Astrocyte (in vitro differentiated cells and primary cell): ENCODE results near the gene RTRAF.

Experiments
- CTCF ChIP-seq: IDR thresholded peaks from 2 replicates; pipeline ENCODE4 v1.5.1; 2011; ENCODE audit warnings: low read depth, mild to moderate bottlenecking, inconsistent platforms, low read length, moderate library complexity; ENCODE audit not compliant: insufficient read depth
- EZH2 ChIP-seq: IDR thresholded peaks from 2 replicates; pipeline ENCODE4 v1.6.1; 2012; ENCODE audit warnings: mild to moderate bottlenecking, low read length, inconsistent platforms; ENCODE audit not compliant: insufficient read depth

DNA sequence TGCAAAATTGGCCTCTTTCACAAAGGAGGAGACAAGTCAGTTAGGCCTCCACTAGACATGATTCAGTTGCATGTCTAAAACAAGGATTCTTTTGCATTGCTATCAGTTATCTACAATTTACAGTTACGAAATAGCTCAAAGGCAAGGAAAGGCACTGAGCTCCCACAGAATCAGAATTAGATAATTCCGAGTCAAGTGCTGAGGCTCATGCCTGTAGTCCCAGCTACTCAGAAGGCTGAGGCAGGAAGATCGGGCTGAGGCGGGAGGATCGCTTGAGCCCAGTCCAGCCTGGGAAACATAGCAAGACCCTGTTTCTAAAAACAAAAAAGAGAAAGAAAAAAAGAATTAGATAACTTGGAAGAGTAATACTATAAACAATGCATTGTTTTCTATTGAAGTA lies 12.3 kb upstream of the RTRAF start:
- no peak for TF ChIP-seq CTCF
- TF ChIP-seq EZH2, result no peak
